GM23338 (cell line): ENCODE measurements around the gene TMEM63C. TPM values are rescaled to one million over a fixed set of nuclear protein-coding genes. Genes with fewer than 3 reads are reported as not detected.

ENCODE experiments used
- ATAC-seq: fragments of 200-7000 bp; cut with Tn5 transposase; 3 replicates; pipeline ENCODE4 v1.9.1; 2020
- DNase-seq: peaks from one replicate; pipeline ENCODE4 v3.0.0-alpha.2; 2015; ENCODE audit warnings: low spot score
- H2AFZ ChIP-seq: fragments of 200-600 bp; sonication (generic); 2 replicates; pipeline ENCODE4 v1.8.0; 2016; ENCODE audit warnings: antibody characterized with exemption, mild to moderate bottlenecking, moderate library complexity
- H3F3A ChIP-seq: fragments of 200-600 bp; sonication (generic); replicated peaks from 2 replicates; pipeline ENCODE4 v1.8.0; 2017; ENCODE audit warnings: antibody characterized with exemption, mixed run types, low read depth
- H3K27ac ChIP-seq: fragments of 200-600 bp; sonication (generic); 2 replicates; pipeline ENCODE4 v1.6.1; 2016; ENCODE audit warnings: low read depth
- H3K27me3 ChIP-seq: fragments of 200-600 bp; sonication (generic); 2 replicates; pipeline ENCODE4 v1.8.0; 2016; ENCODE audit warnings: mild to moderate bottlenecking, mixed run types, moderate library complexity; ENCODE audit not compliant: insufficient read depth
- H3K36me3 ChIP-seq: fragments of 200-600 bp; sonication (generic); 2 replicates; pipeline ENCODE4 v1.8.0; 2016; ENCODE audit warnings: mild to moderate bottlenecking; ENCODE audit not compliant: insufficient read depth
- H3K4me1 ChIP-seq: fragments of 200-600 bp; sonication (generic); 2 replicates; pipeline ENCODE4 v1.8.0; 2016; ENCODE audit warnings: mild to moderate bottlenecking, moderate library complexity; ENCODE audit not compliant: insufficient read depth
- H3K4me2 ChIP-seq: fragments of 200-600 bp; sonication (generic); 2 replicates; pipeline ENCODE4 v1.7.1; 2017; ENCODE audit warnings: mixed run types
- H3K4me3 ChIP-seq: fragments of 200-600 bp; sonication (generic); 2 replicates; pipeline ENCODE4 v1.6.1; 2016; ENCODE audit warnings: mixed run types
- H3K79me2 ChIP-seq: fragments of 200-600 bp; sonication (generic); replicated peaks from 2 replicates; pipeline ENCODE4 v1.8.0; 2017; ENCODE audit warnings: mild to moderate bottlenecking; ENCODE audit not compliant: insufficient read depth
- H3K9me2 ChIP-seq: fragments of 200-600 bp; sonication (generic); 2 replicates; pipeline ENCODE4 v1.8.0; 2017; ENCODE audit not compliant: insufficient read depth
- H4K20me1 ChIP-seq: fragments of 200-600 bp; sonication (generic); replicated peaks from 2 replicates; pipeline ENCODE4 v1.8.0; 2017; ENCODE audit warnings: mild to moderate bottlenecking; ENCODE audit not compliant: insufficient read depth
- H3K27ac Mint-ChIP-seq: 2 replicates; pipeline ENCODE4 v1.8.0; 2020; ENCODE audit warnings: inconsistent platforms, mild to moderate bottlenecking, moderate library complexity, mixed read lengths
- H3K27me3 Mint-ChIP-seq: 3 replicates; pipeline ENCODE4 v1.8.0; 2022; ENCODE audit warnings: low read depth, mild to moderate bottlenecking, moderate library complexity, mixed read lengths, inconsistent platforms; ENCODE audit not compliant: insufficient read depth, poor library complexity
- H3K36me3 Mint-ChIP-seq: 3 replicates; pipeline ENCODE4 v1.8.0; 2021; ENCODE audit warnings: low read depth, mild to moderate bottlenecking, inconsistent platforms, moderate library complexity, mixed read lengths
- H3K4me1 Mint-ChIP-seq: 3 replicates; pipeline ENCODE4 v1.8.0; 2020; ENCODE audit warnings: mild to moderate bottlenecking, inconsistent platforms, mixed read lengths
- H3K4me3 Mint-ChIP-seq: 3 replicates; pipeline ENCODE4 v1.8.0; 2021; ENCODE audit warnings: moderate library complexity, mild to moderate bottlenecking, inconsistent platforms, mixed read lengths
- H3K9me3 Mint-ChIP-seq: 3 replicates; pipeline ENCODE4 v1.8.0; 2020; ENCODE audit warnings: moderate library complexity, mild to moderate bottlenecking, inconsistent platforms, mixed read lengths
- CREB1 ChIP-seq: fragments of 250-450 bp; sonication (Bioruptor Pico); IDR thresholded peaks from 2 replicates; pipeline ENCODE4 v1.5.0; 2020; ENCODE audit warnings: low read depth, mild to moderate bottlenecking, moderate library complexity
- CTCF ChIP-seq, 2 experiments: fragments of 200-600 bp in 1 of 2; sonication (generic) in 1 of 2; conservative IDR thresholded peaks; 2 replicates each; pipeline versions ENCODE4 v1.5.1 to v1.6.1; 2016 to 2017; ENCODE audit warnings: antibody characterized with exemption in 2 of 2, low read depth in 2 of 2, mild to moderate bottlenecking in 2 of 2, moderate library complexity in 1 of 2
- ETS1 ChIP-seq: IDR thresholded peaks from 2 replicates; pipeline ENCODE4 v1.6.1; 2016; ENCODE audit warnings: antibody characterized with exemption
- EZH2 ChIP-seq: fragments of 200-600 bp; sonication (generic); IDR thresholded peaks from one replicate; pipeline ENCODE4 v1.8.0; 2017; ENCODE audit warnings: antibody characterized with exemption, mild to moderate bottlenecking, low read depth; ENCODE audit not compliant: unreplicated experiment
- EZH2phosphoT487 ChIP-seq: fragments of 200-600 bp; sonication (generic); IDR thresholded peaks from one replicate; pipeline ENCODE4 v1.8.1; 2018; ENCODE audit warnings: antibody characterized with exemption; ENCODE audit not compliant: unreplicated experiment
- JUNB ChIP-seq: IDR thresholded peaks from one replicate; pipeline ENCODE4 v1.6.1; 2016; ENCODE audit warnings: antibody characterized with exemption; ENCODE audit not compliant: unreplicated experiment
- NANOG ChIP-seq: IDR thresholded peaks from 2 replicates; pipeline ENCODE4 v1.6.1; 2016; ENCODE audit warnings: antibody characterized with exemption, borderline replicate concordance
- POLR2AphosphoS5 ChIP-seq: IDR thresholded peaks from 2 replicates; pipeline ENCODE4 v1.6.1; 2016; ENCODE audit warnings: antibody characterized with exemption, low read depth
- REST ChIP-seq: IDR thresholded peaks from one replicate; pipeline ENCODE4 v1.6.1; 2018; ENCODE audit warnings: antibody characterized with exemption; ENCODE audit not compliant: unreplicated experiment
- STAT1 ChIP-seq: IDR thresholded peaks from one replicate; pipeline ENCODE4 v1.6.1; 2016; ENCODE audit warnings: antibody characterized with exemption; ENCODE audit not compliant: unreplicated experiment
- ZNF114 ChIP-seq: fragments of 250-450 bp; sonication (Bioruptor Pico); IDR thresholded peaks from 2 replicates; pipeline ENCODE4 v1.5.0; 2020; ENCODE audit warnings: mild to moderate bottlenecking, moderate library complexity
- ZNF331 ChIP-seq: fragments of 250-450 bp; sonication (Bioruptor Pico); IDR thresholded peaks from 2 replicates; pipeline ENCODE4 v1.5.0; 2020; ENCODE audit warnings: low read depth, mild to moderate bottlenecking, moderate library complexity
- ZNF462 ChIP-seq: fragments of 250-450 bp; sonication (Bioruptor Pico); IDR thresholded peaks from 2 replicates; pipeline ENCODE4 v1.5.0; 2020; ENCODE audit warnings: mild to moderate bottlenecking, moderate library complexity
- polyA plus RNA-seq: library from polyadenylated mRNA; unstranded; fragments of >200 nt; fragmentation: Nextera tagmentation; extraction: Ambion mirVana; gene quantifications from 2 replicates; pipeline ENCODE4 v1.2.1, GENCODE V29; 2016
- total RNA-seq: library from RNA; depleted of rRNA; stranded (reverse); fragments of >200 nt; shearing (Covaris generic); gene quantifications from 2 replicates; pipeline ENCODE4 v1.2.3, GENCODE V29; 2014

Gene TMEM63C
- total and polyA plus RNA-seq, 2 experiments from 2014 or later: 2.1 to 6.3 TPM

- TF ChIP-seq EZH2 (no peak), NANOG (no peak), JUNB (no peak), POLR2AphosphoS5 (no peak), CTCF (conservative IDR thresholded peaks at IDR 0.05; ENCODE audit: low read depth in 2 of 2) (no peak), STAT1 (no peak), ZNF331 (CRISPR knock-in tag) (no peak), ZNF114 (CRISPR knock-in tag) (no peak), ETS1 (no peak), ZNF462 (CRISPR knock-in tag) (no peak), REST (no peak), CREB1 (no peak), EZH2phosphoT487 (no peak)
- no peak for DNase-seq
- Mint-ChIP-seq H3K4me3 (peak overlapping the region; percentile 12; the same call in 2 of the 3 replicates), H3K9me3 (no peaks in the 10 kb centered on the region; the same call in 2 of the 3 replicates), H3K4me1 (peaks cover 55% of the 10 kb centered on the region), H3K36me3 (no peaks in the 10 kb centered on the region; the same call in 2 of the 3 replicates), H3K27ac (no peak overlapping the region), H3K27me3 (peaks cover 16% of the 10 kb centered on the region)
- no peak for ATAC-seq
- Histone ChIP-seq H3K9me2 (no peaks in the 10 kb centered on the region), H3F3A (peaks cover 13% of the 10 kb centered on the region), H3K4me3 (peak overlapping the region; percentile 93; the same call in 1 of the 2 replicates), H3K27ac (peak overlapping the region; percentile 91; the same call in 1 of the 2 replicates), H3K27me3 (no peaks in the 10 kb centered on the region), H3K4me2 (peak overlapping the region; percentile 91), H3K4me1 (peaks cover 51% of the 10 kb centered on the region), H3K79me2 (peaks cover 30% of the 10 kb centered on the region), H4K20me1 (no peaks in the 10 kb centered on the region), H2AFZ (peak overlapping the region; percentile 40; the same call in 1 of the 2 replicates), H3K36me3 (no peaks in the 10 kb centered on the region)
Observed at GRCh38 chr14:77144412-77145115, 37.0 kb upstream of the TMEM63C start.
